ENCODE results near the gene UGT1A9. TPM values are rescaled to one million over a fixed set of nuclear protein-coding genes. Genes with fewer than 3 reads are reported as not detected.

The UGT1A9 gene
- total and polyA plus RNA-seq, 2 experiments from 2014 or later = 9.6 to 12.6 TPM

DNA sequence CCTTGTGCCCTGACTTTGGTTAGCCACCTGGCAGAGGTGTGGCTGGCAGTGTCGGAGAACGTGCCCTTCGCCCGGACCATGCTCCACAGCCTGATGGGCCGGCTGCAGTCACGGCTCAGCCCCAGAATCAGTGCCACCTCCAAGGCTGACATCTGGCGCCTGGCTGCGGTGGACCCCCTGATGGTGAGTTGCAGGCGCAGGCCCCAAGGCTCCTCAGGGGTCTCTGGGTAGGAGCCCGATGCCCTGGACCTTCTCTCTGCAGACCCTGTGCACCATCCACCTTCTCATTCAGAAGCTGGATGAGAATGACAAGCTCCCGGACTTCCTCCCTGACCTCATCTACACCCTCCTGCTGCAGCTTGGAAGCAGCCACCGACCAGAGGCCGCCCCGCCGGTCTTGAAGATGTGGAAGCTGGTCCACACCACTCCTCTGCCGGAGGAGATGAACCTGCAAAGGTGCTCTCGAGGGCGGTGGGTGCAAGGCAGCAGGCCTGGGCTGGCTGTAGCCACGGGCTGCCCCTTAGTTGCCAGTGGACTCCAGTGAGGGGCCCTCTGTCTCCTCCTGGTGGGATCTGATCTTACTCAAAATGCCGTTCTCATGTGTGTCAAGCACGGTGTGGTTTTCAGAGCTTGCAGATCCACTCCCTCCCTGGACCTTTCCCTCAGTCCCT, 150.5 kb downstream of the UGT1A9 start:
- Histone ChIP-seq H3K36me3 (replicated peaks; ENCODE audit: insufficient read depth, low read depth) (no peaks in the 10 kb centered on the region), H3K4me1 (ENCODE audit: insufficient read depth) (peaks cover 6% of the 10 kb centered on the region), H3K4me2 (no peak overlapping the region), H3K79me2 (no peaks in the 10 kb centered on the region), H3K9me3 (ENCODE audit: low read depth) (no peaks in the 10 kb centered on the region), H2AFZ (no peak overlapping the region), H3K4me3 (no peak overlapping the region), H4K20me1 (ENCODE audit: insufficient read depth, poor library complexity, severe bottlenecking) (no peaks in the 10 kb centered on the region), H3K9me2 (replicated peaks; ENCODE audit: insufficient read depth) (no peaks in the 10 kb centered on the region), H3K27ac (no peak overlapping the region), H3K27me3 (no peaks in the 10 kb centered on the region)
- no peak for DNase-seq (ENCODE audit: low spot score)
- WGBS (ENCODE audit: low lambda C conversion rate, missing lambda C conversion rate) = 94% methylated on average over 21 of the region's 21 CpGs
- TF ChIP-seq EZH2phosphoT487 (IDR thresholded peaks at IDR 0.05; ENCODE audit: low read depth, severe bottlenecking, unreplicated experiment) (no peak), EZH2 (IDR thresholded peaks at IDR 0.05; ENCODE audit: borderline replicate concordance) (no peak)
- TF ChIP-seq, protein P1, sequence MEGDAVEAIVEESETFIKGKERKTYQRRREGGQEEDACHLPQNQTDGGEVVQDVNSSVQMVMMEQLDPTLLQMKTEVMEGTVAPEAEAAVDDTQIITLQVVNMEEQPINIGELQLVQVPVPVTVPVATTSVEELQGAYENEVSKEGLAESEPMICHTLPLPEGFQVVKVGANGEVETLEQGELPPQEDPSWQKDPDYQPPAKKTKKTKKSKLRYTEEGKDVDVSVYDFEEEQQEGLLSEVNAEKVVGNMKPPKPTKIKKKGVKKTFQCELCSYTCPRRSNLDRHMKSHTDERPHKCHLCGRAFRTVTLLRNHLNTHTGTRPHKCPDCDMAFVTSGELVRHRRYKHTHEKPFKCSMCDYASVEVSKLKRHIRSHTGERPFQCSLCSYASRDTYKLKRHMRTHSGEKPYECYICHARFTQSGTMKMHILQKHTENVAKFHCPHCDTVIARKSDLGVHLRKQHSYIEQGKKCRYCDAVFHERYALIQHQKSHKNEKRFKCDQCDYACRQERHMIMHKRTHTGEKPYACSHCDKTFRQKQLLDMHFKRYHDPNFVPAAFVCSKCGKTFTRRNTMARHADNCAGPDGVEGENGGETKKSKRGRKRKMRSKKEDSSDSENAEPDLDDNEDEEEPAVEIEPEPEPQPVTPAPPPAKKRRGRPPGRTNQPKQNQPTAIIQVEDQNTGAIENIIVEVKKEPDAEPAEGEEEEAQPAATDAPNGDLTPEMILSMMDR (IDR thresholded peaks at IDR 0.05; ENCODE audit: poor library complexity) = no peak

Other genes with a start within 250 kb of the UGT1A9 start
- gene USP40, start 105.1 kb upstream of the UGT1A9 start, total RNA-seq = 25.9 and 28.2 TPM in 2 replicates
- gene USP40, start 105.1 kb upstream of the UGT1A9 start, polyA plus RNA-seq = 16.7 and 20.4 TPM in 2 replicates
- 0.08 and 0.10 TPM in 2 replicates for gene UGT1A8, start 54.3 kb upstream of the UGT1A9 start, total RNA-seq
- gene UGT1A8, start 54.3 kb upstream of the UGT1A9 start, polyA plus RNA-seq = not detected in 2 replicates
- gene UGT1A10, start 35.5 kb upstream of the UGT1A9 start, total RNA-seq = not detected in 2 replicates
- gene UGT1A10, start 35.5 kb upstream of the UGT1A9 start, polyA plus RNA-seq = not detected in 2 replicates
- 0.07 TPM in 1 of 2 replicates, not detected in the other for gene UGT1A7, start 10.0 kb downstream of the UGT1A9 start, total RNA-seq
- gene UGT1A7, start 10.0 kb downstream of the UGT1A9 start, polyA plus RNA-seq = not detected in 2 replicates
- 3.4 and 3.6 TPM in 2 replicates for gene UGT1A6, start 21.0 kb downstream of the UGT1A9 start, total RNA-seq
- gene UGT1A6, start 21.0 kb downstream of the UGT1A9 start, polyA plus RNA-seq = 0.64 and 0.77 TPM in 2 replicates
- not detected in 2 replicates for gene UGT1A5, start 41.0 kb downstream of the UGT1A9 start, total RNA-seq
- gene UGT1A5, start 41.0 kb downstream of the UGT1A9 start, polyA plus RNA-seq = not detected in 2 replicates
- not detected in 2 replicates for gene UGT1A4, start 46.8 kb downstream of the UGT1A9 start, total RNA-seq
- gene UGT1A4, start 46.8 kb downstream of the UGT1A9 start, polyA plus RNA-seq = not detected in 2 replicates
- gene UGT1A3, start 57.1 kb downstream of the UGT1A9 start, total RNA-seq = not detected in 2 replicates
- gene UGT1A3, start 57.1 kb downstream of the UGT1A9 start, polyA plus RNA-seq = not detected in 2 replicates
- 0.53 and 0.60 TPM in 2 replicates for gene UGT1A1, start 88.4 kb downstream of the UGT1A9 start, total RNA-seq
- 0.51 and 0.91 TPM in 2 replicates for gene UGT1A1, start 88.4 kb downstream of the UGT1A9 start, polyA plus RNA-seq
- gene MROH2A, start 106.4 kb downstream of the UGT1A9 start, total RNA-seq = not detected in 2 replicates
- gene MROH2A, start 106.4 kb downstream of the UGT1A9 start, polyA plus RNA-seq = not detected in 2 replicates
- gene HJURP, start 182.6 kb downstream of the UGT1A9 start, total RNA-seq = 5.0 and 5.3 TPM in 2 replicates
- gene HJURP, start 182.6 kb downstream of the UGT1A9 start, polyA plus RNA-seq = 2.7 and 3.6 TPM in 2 replicates
- 0.33 and 0.84 TPM in 2 replicates for gene TRPM8, start 245.5 kb downstream of the UGT1A9 start, total RNA-seq
- gene TRPM8, start 245.5 kb downstream of the UGT1A9 start, polyA plus RNA-seq = 0.16 and 0.33 TPM in 2 replicates

Data from hepatocyte (in vitro differentiated cells).